Skeletal muscle satellite cell (primary cell): ENCODE results near the gene GALNT9.

Experiments used
- H3K27me3 ChIP-seq: 2 replicates; pipeline ENCODE4 v1.7.0; 2013; ENCODE audit warnings: low read length; ENCODE audit not compliant: control insufficient read depth, insufficient read depth
- H3K36me3 ChIP-seq: 2 replicates; pipeline ENCODE4 v1.7.0; 2013; ENCODE audit warnings: mild to moderate bottlenecking, control low read depth, low read length; ENCODE audit not compliant: insufficient read depth
- H3K4me1 ChIP-seq: 2 replicates; pipeline ENCODE4 v1.7.0; 2013; ENCODE audit warnings: low read length; ENCODE audit not compliant: control insufficient read depth, insufficient read depth
- H3K4me2 ChIP-seq: 2 replicates; pipeline ENCODE4 v1.7.0; 2013; ENCODE audit warnings: mild to moderate bottlenecking, low read length
- H3K4me3 ChIP-seq: 2 replicates; pipeline ENCODE4 v1.7.0; 2013; ENCODE audit warnings: low read length
- H3K9ac ChIP-seq: 2 replicates; pipeline ENCODE4 v1.7.0; 2013; ENCODE audit warnings: mild to moderate bottlenecking, low read depth, low read length, moderate library complexity
- H3K9me3 ChIP-seq: replicated peaks from 2 replicates; pipeline ENCODE4 v1.7.0; 2013; ENCODE audit warnings: mild to moderate bottlenecking, control low read depth, low read length

Gene GALNT9

DNA sequence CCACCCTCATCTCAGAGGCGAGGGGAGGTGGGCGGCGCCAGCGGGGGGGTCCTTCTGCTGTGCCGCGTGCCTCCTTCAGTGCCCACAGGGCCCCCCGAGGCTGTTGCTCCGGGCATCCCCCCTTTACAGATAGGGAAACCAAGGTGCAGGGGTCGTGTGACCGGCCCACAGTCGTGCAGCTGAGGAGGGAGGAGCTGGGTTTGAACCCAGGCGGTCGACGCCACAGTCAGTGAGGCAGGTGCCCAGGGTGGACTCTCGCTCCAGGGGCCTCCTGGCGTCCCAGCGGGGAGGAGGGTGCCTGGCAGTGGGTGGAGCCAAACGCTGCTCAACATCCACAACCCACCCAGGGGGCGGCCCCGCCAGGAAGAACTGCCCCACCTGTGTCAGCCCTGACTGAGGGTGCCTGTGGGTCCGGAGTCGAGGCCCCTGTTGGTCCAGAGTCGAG, 8.6 kb downstream of the GALNT9 start:
- H3K9me3 ChIP-seq = no peaks in the 10 kb centered on the region
- H3K4me2 ChIP-seq = no peak overlapping the region
- H3K4me1 ChIP-seq = no peaks in the 10 kb centered on the region
- no peak overlapping the region for H3K4me3 ChIP-seq
- H3K9ac ChIP-seq = no peak overlapping the region
- H3K36me3 ChIP-seq = no peaks in the 10 kb centered on the region
- peaks cover 46% of the 10 kb centered on the region for H3K27me3 ChIP-seq

DNA sequence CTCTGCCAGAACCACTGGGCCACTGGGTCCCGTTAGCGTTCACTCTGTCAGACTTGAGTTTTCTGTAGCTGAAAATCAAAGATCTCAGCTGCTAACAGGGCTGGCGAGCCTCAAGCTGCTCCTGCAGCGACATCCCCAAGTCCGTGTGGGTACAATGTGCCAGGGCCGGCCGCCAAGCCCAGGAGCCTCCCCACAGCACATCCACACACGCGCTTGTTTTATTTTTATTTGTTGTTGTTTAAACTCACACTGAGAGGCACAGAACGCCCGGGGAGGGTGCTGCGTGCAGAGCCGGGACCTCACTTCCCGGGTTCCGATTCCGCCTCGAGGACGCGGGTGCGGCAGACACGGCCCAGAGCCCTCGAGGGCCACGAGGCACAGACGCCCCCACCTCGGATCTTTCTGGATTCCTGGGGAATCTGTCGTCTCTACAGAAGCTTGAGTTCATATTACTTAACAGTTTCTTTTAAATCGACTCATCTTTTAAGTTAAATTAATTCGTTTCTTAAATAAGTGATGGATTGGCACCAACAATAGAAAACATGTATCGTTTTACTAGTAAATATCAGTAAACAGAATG, 9.3 kb downstream of the GALNT9 start:
- no peaks in the 10 kb centered on the region for H3K9me3 ChIP-seq
- no peak overlapping the region for H3K4me3 ChIP-seq
- H3K36me3 ChIP-seq = no peaks in the 10 kb centered on the region
- no peaks in the 10 kb centered on the region for H3K4me1 ChIP-seq
- H3K27me3 ChIP-seq = peaks cover 49% of the 10 kb centered on the region
- H3K4me2 ChIP-seq = no peak overlapping the region
- no peak overlapping the region for H3K9ac ChIP-seq

DNA sequence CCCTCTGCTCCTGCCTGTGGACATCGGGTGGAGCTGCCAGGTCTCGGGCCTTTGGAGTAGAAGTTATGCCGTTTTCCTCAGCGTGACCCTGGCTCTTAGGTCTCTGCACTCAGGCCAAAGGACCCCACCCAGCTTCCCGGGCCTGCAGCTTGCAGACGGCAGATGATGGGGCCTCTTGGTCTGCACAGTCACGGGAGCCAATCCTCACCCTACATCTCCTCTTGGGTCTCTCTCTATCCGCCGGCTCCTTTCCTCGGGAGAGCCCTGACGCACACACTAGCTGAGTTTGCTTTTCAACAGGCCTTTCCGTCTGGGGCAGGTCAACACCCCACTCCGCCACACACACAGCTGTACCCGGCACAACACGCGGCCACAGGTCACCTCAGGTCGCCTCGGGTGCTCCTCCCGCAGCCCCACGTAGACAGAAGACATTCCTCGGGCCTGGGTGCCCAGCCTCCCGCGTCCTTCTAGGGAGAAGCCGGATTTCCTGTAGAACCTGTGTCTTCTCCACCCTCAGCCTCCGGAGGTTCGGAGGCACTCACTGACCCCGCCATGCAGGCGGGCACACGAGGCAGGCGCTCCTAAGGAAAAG, 9.9 kb downstream of the GALNT9 start:
- H3K4me1 ChIP-seq = no peaks in the 10 kb centered on the region
- peaks cover 49% of the 10 kb centered on the region for H3K27me3 ChIP-seq
- no peak overlapping the region for H3K4me3 ChIP-seq
- no peaks in the 10 kb centered on the region for H3K9me3 ChIP-seq
- H3K36me3 ChIP-seq = no peaks in the 10 kb centered on the region
- no peak overlapping the region for H3K9ac ChIP-seq
- no peak overlapping the region for H3K4me2 ChIP-seq

DNA sequence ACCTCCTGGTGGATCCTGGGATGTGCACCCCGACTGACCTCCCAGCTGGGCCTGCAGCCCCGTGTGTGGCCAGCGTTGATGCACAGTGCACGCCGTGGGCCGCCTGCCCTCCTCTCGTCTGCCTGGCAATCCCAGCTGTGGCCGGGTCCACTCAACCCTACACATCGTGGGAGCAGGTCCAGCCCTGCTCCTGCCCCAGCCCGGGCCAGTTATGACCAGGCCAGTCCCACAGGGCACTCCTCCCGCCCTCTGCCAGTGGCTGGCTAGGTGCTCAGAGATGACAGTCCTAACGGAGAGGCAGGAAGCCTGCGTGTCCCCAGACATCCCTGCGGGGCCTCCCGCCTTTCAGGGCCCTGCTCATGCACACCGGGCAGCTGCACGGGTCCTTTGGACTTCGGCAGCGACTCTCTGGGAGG, 10.8 kb downstream of the GALNT9 start:
- H3K9ac ChIP-seq = no peak overlapping the region
- H3K4me2 ChIP-seq = no peak overlapping the region
- no peaks in the 10 kb centered on the region for H3K9me3 ChIP-seq
- no peaks in the 10 kb centered on the region for H3K36me3 ChIP-seq
- no peak overlapping the region for H3K4me3 ChIP-seq
- H3K4me1 ChIP-seq = no peaks in the 10 kb centered on the region
- peaks cover 45% of the 10 kb centered on the region for H3K27me3 ChIP-seq

DNA sequence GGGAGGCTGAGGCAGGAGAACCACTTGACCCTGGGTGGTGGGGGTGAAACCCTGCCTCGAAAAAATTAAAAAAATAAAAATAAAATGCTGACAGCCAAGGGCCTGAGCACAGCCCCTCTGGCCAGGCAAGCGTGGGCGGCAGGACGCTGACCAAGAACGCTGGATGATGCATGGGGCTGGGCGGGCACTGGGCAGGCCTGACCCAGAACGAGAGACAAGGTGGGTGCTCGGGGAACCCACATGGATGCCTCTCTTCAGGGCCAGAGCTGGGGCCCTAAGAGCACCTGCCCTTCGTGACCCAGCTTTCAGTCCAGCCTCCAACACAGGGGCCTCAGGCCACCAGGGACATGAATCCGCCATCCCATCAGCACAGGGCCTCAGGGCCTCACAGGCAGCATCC, 11.3 kb downstream of the GALNT9 start:
- Histone ChIP-seq H3K9ac (no peak overlapping the region), H3K4me3 (no peak overlapping the region), H3K4me2 (no peak overlapping the region), H3K36me3 (no peaks in the 10 kb centered on the region), H3K27me3 (peaks cover 40% of the 10 kb centered on the region), H3K4me1 (no peaks in the 10 kb centered on the region), H3K9me3 (no peaks in the 10 kb centered on the region)

DNA sequence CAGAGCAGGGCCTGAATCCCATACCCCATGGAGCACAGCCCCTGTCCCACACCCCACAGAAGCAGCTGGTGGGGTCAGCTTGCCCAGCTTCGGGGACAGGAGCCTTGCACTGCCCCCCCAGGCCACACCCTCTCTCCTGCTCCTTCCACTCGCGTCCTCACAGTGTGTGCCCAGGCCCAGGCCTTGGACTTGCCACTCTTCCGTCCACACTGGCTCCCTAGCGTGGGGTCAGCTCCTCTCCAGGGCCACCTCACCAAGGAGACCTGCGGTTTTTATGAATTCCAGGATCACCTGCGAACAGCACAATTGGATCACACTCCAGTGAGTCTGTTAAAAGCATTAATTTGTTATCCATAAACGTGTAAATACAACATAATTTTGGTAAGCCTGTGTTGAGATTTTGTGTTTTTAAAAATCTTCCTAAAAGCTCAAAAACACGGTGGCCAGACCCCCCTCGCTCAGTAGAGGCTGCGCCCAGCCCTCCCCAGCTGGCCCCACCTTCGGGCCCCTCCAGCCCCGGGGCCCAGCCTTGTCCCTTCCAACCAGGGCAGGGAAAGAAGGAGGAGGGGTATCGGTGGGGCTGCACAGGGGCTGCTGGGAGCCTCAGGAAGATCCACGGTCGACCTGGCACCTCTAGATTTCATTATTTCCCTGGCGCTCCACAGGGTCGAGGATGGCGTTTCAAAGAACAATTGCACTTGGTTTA, 12.0 kb downstream of the GALNT9 start:
- H3K4me1 ChIP-seq = no peaks in the 10 kb centered on the region
- no peak overlapping the region for H3K4me3 ChIP-seq
- H3K4me2 ChIP-seq = no peak overlapping the region
- no peak overlapping the region for H3K9ac ChIP-seq
- H3K36me3 ChIP-seq = no peaks in the 10 kb centered on the region
- no peaks in the 10 kb centered on the region for H3K9me3 ChIP-seq
- H3K27me3 ChIP-seq = peaks cover 32% of the 10 kb centered on the region

DNA sequence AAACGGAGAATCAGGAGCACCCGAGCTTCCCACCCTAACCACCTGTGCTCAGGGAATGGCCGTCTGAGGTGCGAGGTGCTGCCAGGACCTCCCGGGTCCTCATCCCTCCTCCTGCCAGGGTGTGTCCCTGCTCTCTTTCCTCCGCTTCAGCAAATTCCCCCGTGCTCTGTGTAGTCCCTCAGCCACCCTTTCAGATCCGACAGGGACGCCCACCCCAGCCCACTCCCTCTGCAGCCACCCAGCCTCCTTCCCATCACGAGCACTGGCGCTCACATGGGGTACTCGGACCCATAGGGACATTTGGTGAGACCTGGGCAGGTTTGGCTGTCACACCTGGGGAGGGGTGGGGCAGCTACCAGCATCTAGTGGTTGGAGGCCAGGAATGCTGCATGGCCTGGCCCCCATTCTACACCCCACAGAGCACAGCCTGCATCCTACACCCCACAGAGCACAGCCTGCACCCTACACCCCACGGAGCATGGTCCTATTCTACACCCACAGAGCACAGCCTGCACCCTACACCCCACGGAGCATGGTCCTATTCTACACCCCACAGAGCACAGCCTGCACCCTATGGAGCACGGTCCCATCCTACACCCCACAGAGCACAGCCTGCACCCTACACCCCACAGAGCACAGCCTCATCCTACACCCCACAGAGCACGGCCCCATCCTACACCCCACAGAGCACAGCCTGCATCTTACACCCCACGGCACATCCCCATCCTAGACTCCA, 12.7 kb downstream of the GALNT9 start:
- no peaks in the 10 kb centered on the region for H3K9me3 ChIP-seq
- no peaks in the 10 kb centered on the region for H3K4me1 ChIP-seq
- peaks cover 29% of the 10 kb centered on the region for H3K27me3 ChIP-seq
- no peak overlapping the region for H3K4me2 ChIP-seq
- H3K4me3 ChIP-seq = no peak overlapping the region
- no peak overlapping the region for H3K9ac ChIP-seq
- no peaks in the 10 kb centered on the region for H3K36me3 ChIP-seq

DNA sequence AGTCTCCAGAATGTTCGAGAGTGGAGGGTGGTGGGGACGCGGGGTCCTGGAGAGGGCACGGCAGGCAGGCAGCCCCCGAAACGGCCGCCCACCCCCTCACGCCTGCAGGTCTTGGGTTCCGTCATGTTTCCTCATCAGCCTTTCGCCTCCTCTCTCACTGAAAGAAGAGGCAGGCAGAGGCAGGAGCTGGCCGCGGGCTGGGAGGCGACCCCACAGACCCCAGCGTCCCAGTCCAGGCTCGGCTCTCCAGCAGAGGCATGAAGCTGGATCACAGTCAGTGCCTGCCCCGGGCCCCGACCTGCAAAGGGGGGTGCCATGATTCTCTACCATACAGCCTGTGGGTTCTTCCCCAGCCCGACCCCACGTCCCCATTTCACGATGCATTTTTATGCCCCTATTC, 13.4 kb downstream of the GALNT9 start:
- H3K9ac ChIP-seq = no peak overlapping the region
- H3K27me3 ChIP-seq = peaks cover 29% of the 10 kb centered on the region
- H3K9me3 ChIP-seq = no peaks in the 10 kb centered on the region
- H3K4me2 ChIP-seq = no peak overlapping the region
- no peaks in the 10 kb centered on the region for H3K4me1 ChIP-seq
- H3K36me3 ChIP-seq = no peaks in the 10 kb centered on the region
- no peak overlapping the region for H3K4me3 ChIP-seq

DNA sequence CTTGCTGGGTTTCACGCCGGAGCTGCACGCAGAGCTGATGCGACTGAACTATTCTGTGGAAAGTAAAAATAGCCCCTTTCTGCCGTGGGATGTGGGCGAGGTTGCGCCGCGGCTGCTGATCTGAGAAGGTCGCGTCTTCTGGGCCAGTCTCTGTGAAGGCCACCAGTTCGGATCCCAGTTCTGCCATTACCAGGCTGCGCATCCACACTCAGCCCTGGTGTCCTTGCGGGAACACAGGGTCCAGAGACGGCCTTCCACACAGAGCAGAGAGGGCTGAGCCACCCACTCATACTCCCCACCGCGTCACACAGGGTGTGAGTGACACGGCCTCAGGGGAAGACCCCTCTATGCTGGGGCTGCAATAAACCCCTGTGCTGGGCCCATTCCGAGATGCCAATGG, 13.9 kb downstream of the GALNT9 start:
- Histone ChIP-seq H3K4me2 (no peak overlapping the region), H3K36me3 (no peaks in the 10 kb centered on the region), H3K27me3 (peaks cover 29% of the 10 kb centered on the region), H3K4me3 (no peak overlapping the region), H3K9me3 (no peaks in the 10 kb centered on the region), H3K4me1 (no peaks in the 10 kb centered on the region), H3K9ac (no peak overlapping the region)

DNA sequence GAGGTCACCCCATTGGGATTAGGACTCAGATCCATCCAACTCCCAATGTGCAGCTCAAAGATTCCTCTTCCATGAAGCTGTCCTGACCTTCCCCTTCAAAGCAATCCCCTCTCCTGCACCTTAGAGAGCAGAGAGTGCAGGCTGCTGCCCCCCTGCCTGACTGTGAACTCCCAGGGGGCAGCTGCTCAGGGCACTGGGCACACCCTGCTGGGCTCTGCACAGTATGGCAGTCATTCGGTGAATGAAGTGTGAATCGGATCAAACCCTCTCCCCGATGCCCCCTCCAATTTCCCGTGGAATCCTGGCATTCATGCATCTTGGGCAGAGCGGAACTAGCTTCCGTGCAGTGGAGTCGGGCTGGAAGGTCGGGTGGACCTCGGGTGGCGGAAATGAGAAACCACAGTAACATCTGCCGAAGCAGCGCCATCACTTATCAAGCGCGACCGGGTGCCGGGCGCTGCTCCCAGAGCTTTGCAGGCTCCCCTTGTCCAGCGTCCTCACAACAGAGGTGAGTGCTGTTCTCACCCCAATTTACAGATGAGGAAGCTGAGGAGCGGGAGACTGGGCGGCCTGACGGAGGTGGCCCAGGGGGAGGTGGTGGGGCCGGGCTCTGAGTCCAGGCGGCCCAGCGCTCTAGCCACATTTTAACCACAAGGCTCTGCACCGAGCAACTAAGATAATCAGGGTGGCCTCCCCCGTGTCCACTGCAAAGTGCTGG, 14.7 kb downstream of the GALNT9 start:
- Histone ChIP-seq H3K4me2 (no peak overlapping the region), H3K36me3 (no peaks in the 10 kb centered on the region), H3K27me3 (peaks cover 22% of the 10 kb centered on the region), H3K4me1 (no peaks in the 10 kb centered on the region), H3K9me3 (no peaks in the 10 kb centered on the region), H3K9ac (no peak overlapping the region), H3K4me3 (no peak overlapping the region)

DNA sequence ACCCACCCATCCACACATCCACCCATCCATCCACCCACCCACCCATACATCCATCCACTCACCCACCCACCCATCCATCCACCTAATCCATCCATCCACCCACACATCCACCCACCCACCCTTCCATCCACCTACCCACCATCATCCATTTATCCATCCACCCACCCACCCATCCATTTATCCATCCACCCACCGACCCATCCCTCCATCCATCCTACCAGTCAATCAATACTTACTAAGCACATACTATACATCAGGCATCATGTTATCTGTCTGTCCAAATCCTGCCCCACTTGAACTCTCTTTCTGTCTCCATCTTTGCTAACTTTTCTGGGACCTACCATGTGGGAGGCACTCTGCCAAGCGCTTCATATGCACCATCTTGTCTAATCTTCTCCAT, 15.4 kb downstream of the GALNT9 start:
- Histone ChIP-seq H3K9ac (no peak overlapping the region), H3K27me3 (peaks cover 16% of the 10 kb centered on the region), H3K4me1 (no peaks in the 10 kb centered on the region), H3K4me3 (no peak overlapping the region), H3K4me2 (no peak overlapping the region), H3K36me3 (no peaks in the 10 kb centered on the region), H3K9me3 (no peaks in the 10 kb centered on the region)
